H9 (cell line): ENCODE results near the gene PJVK. TPM values are rescaled to one million over a fixed set of nuclear protein-coding genes. Genes with fewer than 3 reads are reported as not detected.

ENCODE experiments used
- DNase-seq: peaks from one replicate; pipeline ENCODE4 v3.0.0-alpha.2; 2017
- H2AFZ ChIP-seq: one replicate; pipeline ENCODE4 v1.6.1; 2013; ENCODE audit warnings: mild to moderate bottlenecking, low read length, control low read depth, moderate library complexity
- H2AK5ac ChIP-seq: 2 replicates; pipeline ENCODE4 v1.6.1; 2013; ENCODE audit warnings: low read length, control low read depth, mixed read lengths; ENCODE audit not compliant: insufficient read length
- H2BK120ac ChIP-seq: one replicate; pipeline ENCODE4 v1.6.1; 2013; ENCODE audit warnings: low read depth, mild to moderate bottlenecking, low read length, control low read depth, inconsistent platforms; ENCODE audit not compliant: poor library complexity, severe bottlenecking
- H2BK12ac ChIP-seq: 2 replicates; pipeline ENCODE4 v1.6.1; 2013; ENCODE audit warnings: low read length, control low read depth, mixed read lengths, low read depth; ENCODE audit not compliant: insufficient read length
- H2BK15ac ChIP-seq: 2 replicates; pipeline ENCODE4 v1.6.1; 2013; ENCODE audit warnings: low read depth, low read length, control low read depth
- H2BK20ac ChIP-seq: one replicate; pipeline ENCODE4 v1.6.1; 2013; ENCODE audit warnings: low read depth, mild to moderate bottlenecking, low read length, control low read depth, inconsistent platforms; ENCODE audit not compliant: poor library complexity, severe bottlenecking
- H2BK5ac ChIP-seq: 2 replicates; pipeline ENCODE4 v1.6.1; 2013; ENCODE audit warnings: low read length, control low read depth, mixed read lengths; ENCODE audit not compliant: insufficient read length
- H3K14ac ChIP-seq: 2 replicates; pipeline ENCODE4 v1.6.1; 2013; ENCODE audit warnings: low read length, control low read depth; ENCODE audit not compliant: insufficient read depth
- H3K18ac ChIP-seq: 2 replicates; pipeline ENCODE4 v1.6.1; 2013; ENCODE audit warnings: low read depth, mild to moderate bottlenecking, mixed read lengths, low read length, control low read depth; ENCODE audit not compliant: insufficient read length
- H3K23ac ChIP-seq: 2 replicates; pipeline ENCODE4 v1.6.1; 2013; ENCODE audit warnings: low read length, control low read depth, mixed read lengths, low read depth; ENCODE audit not compliant: insufficient read length
- H3K23me2 ChIP-seq: 2 replicates; pipeline ENCODE4 v1.6.1; 2013; ENCODE audit warnings: low read depth, mild to moderate bottlenecking, mixed read lengths, low read length, control low read depth; ENCODE audit not compliant: insufficient read length, poor library complexity, severe bottlenecking
- H3K27ac ChIP-seq: 2 replicates; pipeline ENCODE4 v1.5.1; 2013; ENCODE audit warnings: low read length, control low read depth, mixed read lengths, low read depth; ENCODE audit not compliant: insufficient read length
- H3K27me3 ChIP-seq: 2 replicates; pipeline ENCODE4 v1.6.1; 2013; ENCODE audit warnings: low read length, control low read depth, inconsistent platforms; ENCODE audit not compliant: insufficient read depth
- H3K4ac ChIP-seq: 2 replicates; pipeline ENCODE4 v1.6.1; 2013; ENCODE audit warnings: low read depth, mild to moderate bottlenecking, control low read depth, inconsistent platforms, low read length, moderate library complexity
- H3K4me1 ChIP-seq: 2 replicates; pipeline ENCODE4 v1.6.1; 2013; ENCODE audit warnings: low read length, control low read depth, inconsistent platforms; ENCODE audit not compliant: insufficient read depth
- H3K4me2 ChIP-seq: 2 replicates; pipeline ENCODE4 v1.6.1; 2013; ENCODE audit warnings: low read length, control low read depth, mixed read lengths; ENCODE audit not compliant: insufficient read length, insufficient read depth
- H3K56ac ChIP-seq: 2 replicates; pipeline ENCODE4 v1.6.1; 2013; ENCODE audit warnings: low read depth, mild to moderate bottlenecking, mixed read lengths, low read length, control low read depth; ENCODE audit not compliant: insufficient read length
- H3K79me1 ChIP-seq: 2 replicates; pipeline ENCODE4 v1.6.1; 2013; ENCODE audit warnings: low read depth, mild to moderate bottlenecking, moderate library complexity, low read length, control low read depth, inconsistent platforms; ENCODE audit not compliant: insufficient read depth, poor library complexity, severe bottlenecking
- H3K79me2 ChIP-seq: 2 replicates; pipeline ENCODE4 v1.6.1; 2013; ENCODE audit warnings: low read length, control low read depth, inconsistent platforms; ENCODE audit not compliant: insufficient read depth
- H3K9ac ChIP-seq: 2 replicates; pipeline ENCODE4 v1.6.1; 2013; ENCODE audit warnings: low read length, control low read depth, mixed read lengths; ENCODE audit not compliant: insufficient read length; ENCODE audit errors: extremely low read depth
- H3K9me3 ChIP-seq: one replicate; pipeline ENCODE4 v1.6.1; 2013; ENCODE audit warnings: low read depth, low read length, inconsistent platforms; ENCODE audit not compliant: control insufficient read depth
- H3T11ph ChIP-seq: one replicate; pipeline ENCODE4 v1.6.1; 2013; ENCODE audit warnings: mild to moderate bottlenecking, low read length, control low read depth, inconsistent platforms
- H4K20me1 ChIP-seq: one replicate; pipeline ENCODE4 v1.6.1; 2013; ENCODE audit not compliant: control insufficient read depth, insufficient read length, insufficient read depth
- H4K5ac ChIP-seq: 2 replicates; pipeline ENCODE4 v1.6.1; 2013; ENCODE audit warnings: low read depth, mild to moderate bottlenecking, mixed read lengths, low read length, control low read depth; ENCODE audit not compliant: insufficient read length
- H4K8ac ChIP-seq: replicated peaks from 2 replicates; pipeline ENCODE4 v1.6.1; 2013; ENCODE audit warnings: low read length, control low read depth, mixed read lengths, low read depth; ENCODE audit not compliant: insufficient read length
- H4K91ac ChIP-seq: 2 replicates; pipeline ENCODE4 v1.6.1; 2013; ENCODE audit warnings: low read depth, mild to moderate bottlenecking, moderate library complexity, mixed read lengths, low read length, control low read depth; ENCODE audit not compliant: insufficient read length
- H3K27ac Mint-ChIP-seq, 3 experiments: 2 replicates in 2 of 3; 3 replicates in 1 of 3; pipeline ENCODE4 v1.8.0; 2020 to 2021; ENCODE audit warnings: mixed read lengths in 3 of 3, mild to moderate bottlenecking in 1 of 3, moderate library complexity in 1 of 3
- H3K27me3 Mint-ChIP-seq: 2 replicates; pipeline ENCODE4 v1.8.0; 2021; ENCODE audit warnings: low read depth, mild to moderate bottlenecking, moderate library complexity, mixed read lengths
- H3K36me3 Mint-ChIP-seq, 3 experiments: 2 replicates in 2 of 3; 3 replicates in 1 of 3; pipeline ENCODE4 v1.8.0; 2020 to 2021; ENCODE audit warnings: low read depth in 3 of 3, mixed read lengths in 3 of 3; ENCODE audit not compliant: insufficient read depth in 1 of 3
- H3K4me1 Mint-ChIP-seq, 2 experiments: 2 replicates each; pipeline ENCODE4 v1.8.0; 2020; ENCODE audit warnings: mixed read lengths in 2 of 2
- H3K4me3 Mint-ChIP-seq, 2 experiments: 2 replicates in 1 of 2; 3 replicates in 1 of 2; pipeline ENCODE4 v1.8.0; 2020 to 2021; ENCODE audit warnings: mild to moderate bottlenecking in 2 of 2, mixed read lengths in 2 of 2, moderate library complexity in 1 of 2
- H3K9me3 Mint-ChIP-seq, 2 experiments: 2 replicates in 1 of 2; 3 replicates in 1 of 2; pipeline ENCODE4 v1.8.0; 2020; ENCODE audit warnings: mild to moderate bottlenecking in 2 of 2, mixed read lengths in 2 of 2, moderate library complexity in 1 of 2
- CTCF ChIP-seq: fragments of 200-600 bp; sonication (generic); conservative IDR thresholded peaks from 3 replicates; pipeline ENCODE4 v1.8.0; 2021; ENCODE audit warnings: antibody characterized with exemption, mild to moderate bottlenecking
- WGBS: extraction: QIAGEN DNeasy Blood & Tissue Kit; methylation state at CpG from one replicate; pipeline ENCODE4 v1.1.7; 2013; ENCODE audit warnings: missing lambda C conversion rate, low lambda C conversion rate, mixed read lengths; ENCODE audit not compliant: insufficient read length; ENCODE audit errors: extremely low coverage; 5-methylcytosine and 5-hydroxymethylcytosine counted together
- total RNA-seq: library from RNA; stranded (reverse); gene quantifications from 2 replicates; pipeline ENCODE4 v1.2.1, GENCODE V29; 2021

The PJVK gene
- total RNA-seq, 1 experiment from 2014 or later: 4.7 TPM

GRCh38 chr2:178409261-178409660 is 41.9 kb upstream of the PJVK start:
- Histone ChIP-seq H2BK20ac (no peak overlapping the region), H2BK15ac (no peak overlapping the region), H3K14ac (no peak overlapping the region), H3K56ac (no peak overlapping the region), H4K5ac (no peak overlapping the region), H3K9me3 (no peaks in the 10 kb centered on the region), H4K91ac (no peak overlapping the region), H3K27me3 (no peaks in the 10 kb centered on the region), H3K4me2 (no peak overlapping the region), H3K9ac (no peak overlapping the region), H3K23me2 (no peaks in the 10 kb centered on the region), H3K18ac (no peak overlapping the region), H2BK12ac (no peak overlapping the region), H3T11ph (no peak overlapping the region), H3K79me1 (no peaks in the 10 kb centered on the region), H2BK5ac (no peak overlapping the region), H3K4me1 (no peaks in the 10 kb centered on the region), H2BK120ac (no peak overlapping the region), H2AK5ac (no peak overlapping the region), H2AFZ (no peak overlapping the region), H3K27ac (no peak overlapping the region), H3K23ac (no peak overlapping the region), H3K4ac (no peak overlapping the region), H4K20me1 (no peaks in the 10 kb centered on the region), H3K79me2 (no peaks in the 10 kb centered on the region), H4K8ac (no peak overlapping the region)
- H3K27me3 Mint-ChIP-seq: no peaks in the 10 kb centered on the region
- H3K27ac Mint-ChIP-seq: no peak overlapping the region
- no peak for DNase-seq
- no peak for TF ChIP-seq CTCF
- WGBS: no CpG with 5 or more reads among the region's 5 CpGs
- peaks cover 0 to 4% of the 10 kb centered on the region in 2 experiments; a peak in 1 of 4 replicates for H3K4me1 Mint-ChIP-seq
- no peaks in the 10 kb centered on the region for H3K36me3 Mint-ChIP-seq
- no peaks in the 10 kb centered on the region for H3K9me3 Mint-ChIP-seq
- no peak overlapping the region for H3K4me3 Mint-ChIP-seq
